ENCODE data around the gene SIGLEC14.

GRCh38 chr19:51690454-51691073 lies 43.9 kb upstream of the SIGLEC14 start:
- TF ChIP-seq CTCF (conservative IDR thresholded peaks at IDR 0.05; ENCODE audit: low read depth in 2 of 2) (no peak), EZH2phosphoT487 (IDR thresholded peaks at IDR 0.05; ENCODE audit: unreplicated experiment) (no peak), EZH2 (IDR thresholded peaks at IDR 0.05; ENCODE audit: low read depth, unreplicated experiment) (no peak), POLR2AphosphoS5 (IDR thresholded peaks at IDR 0.05; ENCODE audit: low read depth) (no peak)

All from GM23338 (cell line).